ENCODE data around the gene MGAT5B.
"Not testable (repeated sequence)": the region's sequence is repeated elsewhere in the genome, so short reads cannot be mapped to it uniquely, and the experiment has no call there.

- TF ChIP-seq, protein P1, sequence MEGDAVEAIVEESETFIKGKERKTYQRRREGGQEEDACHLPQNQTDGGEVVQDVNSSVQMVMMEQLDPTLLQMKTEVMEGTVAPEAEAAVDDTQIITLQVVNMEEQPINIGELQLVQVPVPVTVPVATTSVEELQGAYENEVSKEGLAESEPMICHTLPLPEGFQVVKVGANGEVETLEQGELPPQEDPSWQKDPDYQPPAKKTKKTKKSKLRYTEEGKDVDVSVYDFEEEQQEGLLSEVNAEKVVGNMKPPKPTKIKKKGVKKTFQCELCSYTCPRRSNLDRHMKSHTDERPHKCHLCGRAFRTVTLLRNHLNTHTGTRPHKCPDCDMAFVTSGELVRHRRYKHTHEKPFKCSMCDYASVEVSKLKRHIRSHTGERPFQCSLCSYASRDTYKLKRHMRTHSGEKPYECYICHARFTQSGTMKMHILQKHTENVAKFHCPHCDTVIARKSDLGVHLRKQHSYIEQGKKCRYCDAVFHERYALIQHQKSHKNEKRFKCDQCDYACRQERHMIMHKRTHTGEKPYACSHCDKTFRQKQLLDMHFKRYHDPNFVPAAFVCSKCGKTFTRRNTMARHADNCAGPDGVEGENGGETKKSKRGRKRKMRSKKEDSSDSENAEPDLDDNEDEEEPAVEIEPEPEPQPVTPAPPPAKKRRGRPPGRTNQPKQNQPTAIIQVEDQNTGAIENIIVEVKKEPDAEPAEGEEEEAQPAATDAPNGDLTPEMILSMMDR (IDR thresholded peaks at IDR 0.05): not testable (repeated sequence)
- not testable (repeated sequence) for TF ChIP-seq POLR2A (IDR thresholded peaks at IDR 0.05)
Measured at GRCh38 chr17:76970228-76970627, 102.0 kb downstream of the MGAT5B start.

Measured in body of pancreas (tissue), 4 donors.